NCI-H1417 (cell line): ENCODE results near the gene PLD4.

Source experiments
- DNase-seq, 3 experiments: peaks; one replicate each; lab custom pipeline; 2025; lab: John Stamatoyannopoulos, UW

PLD4 gene

DNA sequence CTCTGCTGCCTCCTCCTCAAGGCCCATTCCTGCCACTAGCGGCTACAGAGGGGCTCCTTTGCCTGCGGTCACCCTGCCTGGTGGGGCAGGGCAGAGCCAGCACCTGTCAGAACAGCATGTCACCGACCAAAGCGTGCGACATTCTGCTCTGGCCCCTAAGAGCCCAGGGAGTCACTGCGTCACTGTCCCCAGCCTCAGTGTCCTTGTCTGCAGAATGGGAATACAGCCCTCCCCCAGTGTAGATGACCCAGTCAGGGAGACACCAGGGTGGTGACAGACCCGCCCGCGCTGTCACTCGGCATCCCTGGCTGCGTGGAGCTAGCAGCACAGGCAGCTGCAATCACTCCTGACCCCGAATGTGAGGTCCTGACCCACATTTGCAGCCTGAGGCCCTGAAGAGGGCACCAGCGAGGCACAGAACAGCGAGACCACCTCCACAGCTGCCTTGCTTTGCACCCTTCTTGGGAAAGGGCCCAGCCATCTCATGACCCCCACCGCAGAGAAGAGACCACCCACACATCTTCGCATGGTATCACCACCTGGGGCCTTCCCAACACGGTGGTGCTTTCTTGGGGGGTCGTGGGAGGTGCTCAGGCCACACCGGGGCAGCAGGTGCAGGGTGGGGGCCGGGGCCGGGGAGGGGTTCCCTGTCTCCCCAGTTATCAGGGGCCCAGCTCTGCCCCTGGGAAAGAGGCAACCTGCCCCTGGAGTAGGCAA is 51.0 kb downstream of the PLD4 start:
- DNase-seq = peak in 1 of 3 experiments; percentile 30

DNA sequence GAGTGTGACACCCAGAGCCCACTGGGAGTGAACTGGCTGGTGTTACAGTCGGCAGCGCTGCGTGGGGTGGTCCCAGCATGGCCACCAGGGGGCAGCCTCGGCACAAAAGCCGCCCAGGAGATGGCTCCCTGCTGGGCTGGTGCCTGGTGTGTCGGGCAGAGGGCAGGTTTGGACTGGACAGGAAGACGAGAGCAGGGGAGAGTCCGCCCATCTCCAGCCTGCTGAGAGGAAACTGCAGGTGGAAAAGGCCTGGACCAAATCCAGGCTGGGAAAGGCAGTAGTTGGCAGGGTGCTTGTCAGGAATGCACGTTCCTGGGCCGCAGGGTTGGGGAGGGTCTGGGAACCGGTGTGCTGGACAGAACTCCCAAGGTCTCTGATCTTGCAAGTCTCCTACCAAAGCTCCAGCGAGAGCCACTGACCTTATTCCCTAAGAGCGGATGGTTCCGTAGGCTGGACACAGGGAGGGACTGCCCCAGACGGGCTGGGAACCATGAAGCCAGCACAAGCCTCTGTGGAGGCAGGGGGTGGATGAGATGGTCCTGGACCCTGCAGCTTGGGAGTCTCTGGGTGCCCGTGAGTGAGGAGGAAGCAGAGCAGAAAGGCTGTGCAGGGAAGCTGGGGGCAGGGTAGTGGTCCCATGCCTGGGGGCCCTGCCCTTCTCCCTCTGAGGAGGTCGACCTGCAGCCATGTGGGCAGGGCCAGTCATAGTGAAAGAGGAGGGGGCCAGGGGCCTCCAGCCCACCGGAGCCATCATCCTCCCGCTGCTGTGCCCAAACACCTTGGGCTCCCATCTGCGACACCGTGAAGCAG is 51.7 kb downstream of the PLD4 start:
- DNase-seq = peak; percentile 55 to 78 (median 63)

DNA sequence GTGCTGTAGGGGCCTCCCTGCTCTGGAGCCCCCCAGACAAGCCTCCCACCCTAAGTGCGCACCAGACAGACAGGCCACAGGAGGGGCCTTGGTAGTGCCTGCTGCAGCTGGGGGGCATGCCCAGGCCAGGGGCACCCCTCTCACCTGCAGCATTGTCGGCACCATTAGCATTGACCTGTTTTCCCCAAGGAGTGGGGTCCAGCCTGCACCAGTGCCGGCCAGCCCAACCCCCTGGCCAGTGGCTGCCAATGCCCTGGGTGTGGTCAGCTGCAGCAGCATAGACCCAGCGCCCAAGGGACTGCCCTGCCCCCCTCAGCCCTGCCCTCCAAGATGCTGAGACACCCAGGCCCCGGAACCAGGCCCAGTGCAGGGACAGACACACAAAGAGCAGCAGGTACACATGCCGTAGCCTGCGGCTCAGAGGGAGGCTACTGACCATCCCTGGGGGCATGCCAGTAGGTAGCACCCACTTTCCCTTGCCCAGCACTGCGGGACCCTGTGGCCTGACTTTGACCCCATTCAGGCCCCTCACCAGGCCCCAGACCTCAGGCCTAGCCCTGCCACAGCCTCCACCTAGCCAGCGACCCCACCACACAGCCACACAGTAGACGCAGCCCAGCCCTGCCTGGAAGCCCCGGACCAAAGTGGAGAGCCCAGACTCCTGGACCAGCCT is 52.5 kb downstream of the PLD4 start:
- DNase-seq = peak in 1 of 3 experiments; percentile 29

DNA sequence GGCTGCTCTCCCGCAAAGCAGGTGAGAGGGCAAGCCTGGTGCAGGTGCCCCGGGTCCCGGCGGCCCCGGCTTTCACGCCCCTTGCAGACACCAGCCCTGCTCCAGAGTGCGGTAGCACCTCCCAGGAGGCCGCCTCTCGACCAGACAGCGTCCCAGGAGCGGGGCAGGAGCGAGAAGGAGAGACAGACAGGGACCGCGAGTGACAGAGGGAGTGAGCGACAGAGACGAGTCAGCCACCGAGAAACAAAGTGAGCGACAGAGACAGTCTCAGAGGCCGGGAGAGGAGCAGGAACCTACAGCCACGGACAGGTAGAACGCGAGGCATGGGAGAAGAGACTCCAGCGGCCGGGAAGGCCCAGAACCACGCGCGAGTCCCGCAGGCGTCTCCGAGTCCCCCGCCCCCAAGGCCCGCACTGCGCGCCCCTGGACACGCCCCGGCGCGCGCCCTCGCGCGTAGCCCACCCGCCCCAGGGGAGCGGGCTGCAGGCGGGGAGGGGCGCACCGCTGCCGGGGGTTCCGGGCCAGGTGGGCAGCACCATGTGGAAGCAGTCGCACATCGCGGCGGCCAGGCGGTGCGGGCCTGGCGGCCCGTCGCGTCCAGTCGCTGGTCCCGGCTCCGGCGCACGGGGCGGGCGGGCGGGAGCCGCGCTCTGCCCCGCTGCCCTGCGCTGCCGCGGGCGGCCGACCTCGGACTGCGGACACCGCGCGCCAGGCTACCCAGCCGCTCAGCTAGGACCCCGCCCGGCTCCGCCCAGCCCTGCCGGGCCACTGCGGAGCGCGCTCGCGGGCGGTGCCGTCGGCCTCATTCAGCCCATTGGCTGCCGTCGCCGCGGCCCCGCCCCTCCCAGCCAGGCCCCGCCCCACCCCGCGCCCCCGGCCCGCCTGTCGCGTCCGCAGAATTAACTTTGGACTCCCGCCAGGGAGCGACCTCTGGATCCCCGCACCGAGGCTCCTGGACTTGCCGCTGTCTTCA is 53.3 kb downstream of the PLD4 start, which contains the start of gene AHNAK2:
Gene AHNAK2, minus strand, starts transcription at position 694 of the 973 bp plus-strand sequence. Its CDS starts 137 bp downstream, at position 557.
- peak; percentile 50 to 82 (median 80) for DNase-seq

DNA sequence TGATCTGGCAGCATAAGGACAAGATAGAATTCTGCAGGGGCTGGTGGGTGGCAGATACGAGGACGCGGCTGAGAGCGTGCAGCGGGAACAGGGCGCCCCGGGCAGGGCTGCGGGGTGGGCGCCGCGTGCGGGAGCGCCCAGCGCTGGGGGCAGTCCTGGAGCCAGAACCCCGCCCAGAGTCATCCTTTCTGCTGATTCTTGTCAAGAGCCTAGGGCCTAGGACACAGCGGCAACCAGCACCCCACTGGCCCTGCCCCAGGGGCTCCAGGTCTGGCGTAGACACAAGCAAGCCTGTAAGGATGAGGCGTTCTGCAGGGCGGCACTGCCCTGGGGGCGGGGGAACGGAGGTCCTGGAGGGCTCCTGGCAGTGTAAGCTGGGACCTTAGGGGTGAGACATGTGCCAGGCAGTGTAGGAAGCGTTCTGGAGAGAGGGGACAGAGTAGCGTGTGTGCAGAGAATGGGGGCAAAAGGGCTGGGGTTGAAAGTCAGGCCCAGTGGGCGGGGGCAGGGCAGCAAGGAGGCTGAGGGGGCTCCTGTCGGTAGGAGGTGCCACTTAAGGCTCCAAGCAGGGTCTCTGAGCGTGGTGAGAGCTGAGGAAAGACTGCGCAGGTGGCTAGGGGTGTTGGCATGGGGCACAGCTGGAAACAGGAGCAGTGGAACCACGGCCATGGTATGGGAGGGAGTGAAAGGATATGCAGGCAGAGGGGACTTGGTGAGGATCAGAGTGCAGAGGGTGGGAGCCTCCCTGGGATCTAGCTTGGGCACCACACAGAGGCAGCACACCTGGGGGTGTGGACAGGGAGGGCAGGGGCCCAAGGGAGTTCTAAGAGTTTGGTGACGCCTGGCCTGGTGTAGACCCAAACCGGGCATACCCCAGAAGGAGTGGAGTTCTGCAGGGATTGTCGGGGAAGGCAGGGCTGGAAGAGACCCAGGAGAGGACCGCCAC is 54.3 kb downstream of the PLD4 start:
- no peak for DNase-seq

DNA sequence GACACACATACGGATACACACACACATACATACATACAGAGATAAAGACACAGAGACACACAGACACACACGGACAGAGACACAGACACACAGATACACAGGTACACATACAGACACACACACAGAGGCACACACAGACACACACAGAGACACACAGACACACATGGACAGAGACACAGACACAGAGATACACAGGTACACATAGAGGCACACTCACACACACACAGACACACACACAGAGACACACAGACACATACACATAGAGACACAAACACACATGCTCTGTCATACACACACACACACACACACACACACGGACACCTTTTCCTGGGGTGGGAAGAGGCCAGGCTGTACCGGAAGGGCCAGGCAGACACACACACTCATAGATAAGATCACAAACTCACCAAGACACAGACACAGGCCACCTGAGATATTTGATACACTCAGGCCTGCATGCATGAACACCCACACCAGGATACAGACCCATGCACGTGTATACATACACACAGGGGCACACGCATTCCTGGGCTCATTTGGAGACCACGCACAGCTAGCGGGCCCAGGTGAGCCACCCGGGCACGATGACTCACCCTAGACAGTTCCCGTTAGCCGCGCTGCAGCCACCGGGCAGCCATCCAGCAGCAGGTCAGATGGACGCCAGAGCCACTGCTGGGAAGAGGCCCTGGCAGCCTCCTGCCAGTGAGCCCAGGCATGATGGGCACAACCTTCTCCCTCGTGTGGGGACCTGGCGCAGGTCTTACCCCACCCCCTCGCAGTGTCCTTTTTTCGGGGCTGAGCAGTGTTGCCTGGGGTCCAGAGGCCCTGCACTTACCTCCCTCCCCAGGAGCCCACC is 55.3 kb downstream of the PLD4 start:
- no peak for DNase-seq

DNA sequence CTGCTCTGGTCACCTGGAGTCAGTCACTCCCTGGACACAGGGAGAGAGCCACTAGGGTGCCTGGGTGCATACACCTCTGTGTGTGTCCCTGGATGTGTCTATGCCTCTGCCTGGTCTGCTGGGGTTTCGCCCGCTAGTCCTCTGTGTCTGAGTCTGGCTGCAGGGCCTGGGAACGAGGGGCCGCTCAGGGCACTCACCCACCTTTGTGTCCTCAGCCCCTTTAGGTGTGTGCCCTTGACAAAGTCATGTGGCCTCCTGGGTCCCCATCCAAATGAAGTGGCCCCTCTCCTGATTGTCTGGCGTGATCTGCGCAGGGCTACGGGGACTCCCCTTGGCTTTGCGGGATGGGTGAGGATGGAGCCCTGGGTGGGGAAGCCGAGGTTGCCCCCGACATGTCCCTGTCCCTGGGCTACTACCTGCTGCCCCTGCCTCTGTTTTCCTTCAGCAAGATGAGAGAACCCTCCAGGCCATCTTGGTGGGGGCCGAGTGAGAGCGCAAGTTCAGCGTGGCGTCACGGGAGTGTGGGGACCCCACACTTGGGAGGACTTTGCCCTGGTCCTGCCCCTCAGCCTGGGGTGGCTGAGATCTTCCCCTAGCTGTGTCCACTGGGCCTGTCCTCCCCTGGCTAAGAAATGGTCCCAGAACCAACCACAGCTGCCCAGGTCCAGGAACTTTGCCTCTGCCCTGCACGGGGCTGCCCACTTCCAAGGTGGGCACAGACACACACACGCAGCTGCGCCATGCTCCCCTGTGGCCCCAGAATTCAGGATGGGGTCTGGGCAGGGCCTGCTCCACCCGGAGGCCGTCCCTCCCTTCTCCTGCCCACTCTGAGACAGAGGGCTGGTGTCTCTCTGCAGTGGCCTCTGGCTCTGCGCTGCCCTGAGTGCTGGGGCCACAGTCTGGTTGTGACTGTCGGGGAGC is 56.2 kb downstream of the PLD4 start:
- no peak for DNase-seq

DNA sequence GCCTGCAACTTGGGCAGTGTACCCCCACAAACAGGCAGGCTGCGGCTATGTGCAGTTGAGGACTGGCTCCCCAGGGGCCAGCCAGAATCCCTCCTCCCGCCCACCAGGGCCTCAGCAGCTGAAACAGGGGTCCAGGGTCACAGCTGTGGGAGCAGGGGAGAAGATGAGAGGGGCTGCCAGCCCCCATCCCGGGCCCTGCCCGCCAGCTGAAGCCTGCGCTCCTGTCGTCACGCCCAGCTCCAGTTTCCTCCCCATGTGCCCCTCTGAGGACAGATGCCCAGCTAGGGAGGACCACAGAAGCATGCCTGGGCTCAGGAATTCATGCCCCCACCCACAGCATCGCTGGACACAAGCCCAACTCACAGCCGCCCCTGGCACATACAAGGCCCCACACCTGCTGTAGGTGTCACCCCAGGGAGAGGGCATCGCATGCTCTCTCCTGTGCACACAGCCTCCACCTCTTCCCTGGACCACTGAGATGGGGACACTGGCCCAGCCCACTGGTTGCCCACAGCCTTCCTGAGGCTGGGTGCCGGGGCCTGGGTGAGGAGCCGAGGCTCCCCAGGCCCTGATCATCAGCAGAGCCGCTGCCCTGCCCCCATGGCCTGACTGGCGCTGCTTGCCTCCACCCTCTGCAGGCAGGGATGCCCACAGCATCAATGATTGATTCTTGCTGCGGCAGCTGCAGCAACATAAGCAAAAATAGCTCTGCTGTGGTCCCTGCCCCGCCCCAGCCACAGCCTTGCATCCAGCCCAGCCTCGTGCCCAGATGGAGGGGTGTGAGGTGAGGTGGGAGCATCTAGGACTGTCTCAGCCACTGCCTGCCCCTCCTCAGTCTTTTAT is 57.2 kb downstream of the PLD4 start:
- peak in 1 of 3 experiments; percentile 26 for DNase-seq

DNA sequence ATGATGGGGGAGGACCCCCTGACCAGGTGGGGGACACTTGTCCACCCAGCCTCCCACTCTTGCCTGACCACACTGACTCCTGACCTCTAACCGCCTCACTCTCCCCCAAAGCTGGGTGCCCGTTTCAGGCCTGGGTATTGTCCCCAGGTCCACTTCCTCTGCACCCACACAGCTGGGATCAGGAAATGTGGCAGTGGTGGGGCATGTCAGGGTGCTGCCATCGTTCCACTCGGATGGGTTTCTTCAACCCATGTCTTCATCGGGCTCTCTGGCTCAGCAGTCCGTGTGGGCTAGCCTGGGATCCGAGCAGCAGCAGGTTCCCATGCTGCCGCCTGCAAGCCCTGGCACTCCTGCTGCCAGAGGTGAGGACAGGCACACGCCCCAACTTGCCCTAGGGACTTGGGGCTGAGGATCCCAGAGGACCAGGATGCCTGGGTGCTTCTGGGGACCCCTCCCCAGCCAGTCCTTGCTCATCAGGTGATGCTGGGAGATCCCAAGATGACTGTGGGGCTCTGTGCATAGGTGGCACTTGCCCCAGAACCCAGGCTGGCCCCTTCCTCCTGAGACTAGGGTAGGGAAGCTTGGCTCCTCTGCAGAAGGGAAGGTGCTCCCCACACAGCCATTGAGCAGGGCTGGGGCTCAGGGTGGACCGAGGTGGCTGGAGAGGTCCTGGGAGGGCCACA is 58.0 kb downstream of the PLD4 start:
- no peak for DNase-seq
